Pancreas (tissue), 10 donors: ENCODE data around the gene WDR38. TPM values are rescaled to one million over a fixed set of nuclear protein-coding genes. Genes with fewer than 3 reads are reported as not detected.
A peak's percentile ranks its signal among the peaks of the same experiment; 100 is the strongest.

Source experiments
- ATAC-seq, 4 donors: fragments of 200-7000 bp; cut with Tn5 transposase; one replicate each; pipeline versions ENCODE4 v1.8.0 to v1.9.1; 2020; ENCODE audit warnings: mild to moderate bottlenecking in 4 of 4, moderate library complexity in 4 of 4
- DNase-seq, 6 donors: peaks; one replicate each; pipeline ENCODE4 v3.0.0-alpha.2; 2020
- FAIRE-seq: peaks from 2 replicates; lab custom pipeline; 2012; peaks lifted over from hg19 to GRCh38; lab: Jason Lieb, UNC
- H3K27ac ChIP-seq, 4 donors: fragments of 200-600 bp; sonication (generic); 1 replicate in 3 of 4; 2 replicates in 1 of 4; pipeline versions ENCODE4 v1.5.0 to v1.8.0; 2020
- H3K27me3 ChIP-seq, 4 donors: fragments of 200-600 bp; one replicate each; pipeline ENCODE4 v1.8.0; 2021
- H3K36me3 ChIP-seq, 3 donors: fragments of 200-600 bp; sonication (generic) in 1 of 3; one replicate each; pipeline versions ENCODE4 v1.5.0 to v1.8.0; 2020 to 2021
- H3K4me1 ChIP-seq, 3 donors: fragments of 200-600 bp; one replicate each; pipeline ENCODE4 v1.8.0; 2021
- H3K4me3 ChIP-seq, 4 donors: fragments of 200-600 bp; sonication (generic) in 2 of 4; one replicate each; pipeline versions ENCODE4 v1.5.0 to v1.8.0; 2020 to 2021
- H3K9me3 ChIP-seq, 4 donors: fragments of 200-600 bp; one replicate each; pipeline ENCODE4 v1.8.0; 2021
- WGBS, 2 donors: extraction: QIAGEN DNeasy Blood & Tissue Kit; methylation state at CpG; one replicate each; pipeline ENCODE4 v1.1.7; 2013; 5-methylcytosine and 5-hydroxymethylcytosine counted together
- intact Hi-C, 3 donors: fragments of 100-400 bp; cut with DNase I; formaldehyde crosslinking; loops; one replicate each; pipeline versions ENCODE4 v1.11.1 to v1.14.2; 2022
- polyA plus RNA-seq, 2 donors: library from polyadenylated mRNA; stranded (reverse); fragments of 200-250 nt; gene quantifications; one replicate each; pipeline ENCODE4 v1.2.3, GENCODE V29; 2013
- total RNA-seq, 6 donors: library from RNA; stranded (reverse); fragmentation: NEBNext Ultra II Directional in 4 of 6; extraction: Animal tissue kit (Norgen Biotek cat#: 25700) in 4 of 6; gene quantifications; one replicate each; pipeline versions ENCODE4 v1.2.1 to v1.2.4, GENCODE V29; 2021 to 2023
- TF ChIP-seq, protein P1 (sequence below), 4 donors: fragments of 200-600 bp; sonication (generic) in 3 of 4; IDR thresholded peaks; one replicate each; pipeline versions ENCODE4 v1.5.0 to v1.8.0; 2021; ENCODE audit warnings: antibody characterized with exemption in 4 of 4
- donor health status: healthy with polysubstance abuse.
- donor health status: DM: no; HTN: no; CAD: no; lungs with moderate emphysema.
- donor health status: DM: no; HTN: no; CAD: no.
- donor health status: control.
- donor health status: control.
- donor health status: Bipolar disorder and iron deficiency.
- donor health status: DM: yes; HTN: yes; CAD: no.
- donor health status: DM: no; HTN: no; CAD: no.
- donor health status: DM: no; HTN: no; CAD: no.
- donor health status: DM: yes; HTN: yes; CAD: no.

WDR38 gene
- total and polyA plus RNA-seq, 8 donors: 0.13 TPM; not detected in 7

DNA sequence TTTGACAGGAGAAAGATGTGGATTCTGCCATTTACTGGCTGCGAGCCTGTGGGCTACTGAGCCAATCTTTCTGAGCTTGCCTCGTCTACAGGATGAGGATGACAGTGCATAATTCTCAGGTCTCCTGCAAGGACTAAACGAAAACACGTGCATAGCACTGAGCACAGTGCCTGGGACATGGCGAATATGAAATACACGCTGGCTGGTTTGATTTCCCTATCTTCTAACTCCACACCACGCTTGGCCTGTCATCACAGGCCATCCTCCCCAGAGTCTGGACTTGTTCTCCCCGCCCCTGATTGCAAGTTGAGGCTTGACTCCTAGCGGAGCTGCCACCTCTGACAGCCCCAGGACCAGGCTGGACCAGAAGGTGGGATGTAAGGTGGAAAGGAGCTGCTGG lies 46.6 kb downstream of the WDR38 start:
- WGBS, 2 donors: 94 to 97% methylated on average over 9 of the region's 9 CpGs
- TF ChIP-seq, protein P1, sequence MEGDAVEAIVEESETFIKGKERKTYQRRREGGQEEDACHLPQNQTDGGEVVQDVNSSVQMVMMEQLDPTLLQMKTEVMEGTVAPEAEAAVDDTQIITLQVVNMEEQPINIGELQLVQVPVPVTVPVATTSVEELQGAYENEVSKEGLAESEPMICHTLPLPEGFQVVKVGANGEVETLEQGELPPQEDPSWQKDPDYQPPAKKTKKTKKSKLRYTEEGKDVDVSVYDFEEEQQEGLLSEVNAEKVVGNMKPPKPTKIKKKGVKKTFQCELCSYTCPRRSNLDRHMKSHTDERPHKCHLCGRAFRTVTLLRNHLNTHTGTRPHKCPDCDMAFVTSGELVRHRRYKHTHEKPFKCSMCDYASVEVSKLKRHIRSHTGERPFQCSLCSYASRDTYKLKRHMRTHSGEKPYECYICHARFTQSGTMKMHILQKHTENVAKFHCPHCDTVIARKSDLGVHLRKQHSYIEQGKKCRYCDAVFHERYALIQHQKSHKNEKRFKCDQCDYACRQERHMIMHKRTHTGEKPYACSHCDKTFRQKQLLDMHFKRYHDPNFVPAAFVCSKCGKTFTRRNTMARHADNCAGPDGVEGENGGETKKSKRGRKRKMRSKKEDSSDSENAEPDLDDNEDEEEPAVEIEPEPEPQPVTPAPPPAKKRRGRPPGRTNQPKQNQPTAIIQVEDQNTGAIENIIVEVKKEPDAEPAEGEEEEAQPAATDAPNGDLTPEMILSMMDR (IDR thresholded peaks at IDR 0.05): no peak
- no peak overlapping the region for H3K4me3 ChIP-seq
- no peaks in the 10 kb centered on the region for H3K27me3 ChIP-seq
- intact Hi-C loops: no loop called here
- H3K27ac ChIP-seq: no peak overlapping the region
- ATAC-seq: no peak
- no peaks in the 10 kb centered on the region for H3K4me1 ChIP-seq
- FAIRE-seq: no peak
- DNase-seq: no peak
- H3K9me3 ChIP-seq: no peaks in the 10 kb centered on the region
- peaks cover 0 to 34% (median 18%) of the 10 kb centered on the region in 3 donors for H3K36me3 ChIP-seq

DNA sequence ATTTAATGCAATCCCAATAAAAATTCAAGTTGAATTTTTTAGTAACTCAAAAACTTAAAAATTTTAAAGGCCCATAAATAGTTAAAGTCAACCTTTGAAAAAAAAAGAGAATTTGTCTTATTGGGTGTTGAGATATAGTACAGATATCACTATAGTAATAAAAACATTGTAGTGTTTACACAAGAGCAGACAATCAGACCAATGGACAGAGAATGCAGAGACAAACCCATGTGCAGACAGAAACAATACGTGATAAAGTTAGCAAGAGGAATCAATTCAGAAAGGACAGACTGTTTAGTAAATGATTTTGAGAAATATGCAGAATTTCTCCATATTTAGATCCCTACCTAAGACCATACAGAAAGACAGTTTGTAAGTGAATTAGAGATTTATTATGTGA lies 53.7 kb downstream of the WDR38 start:
- DNase-seq: no peak
- intact Hi-C loops: no loop called here
- Histone ChIP-seq H3K4me1 (peaks cover 0 to 17% (median 3%) of the 10 kb centered on the region in 3 donors), H3K4me3 (no peak overlapping the region), H3K27me3 (no peaks in the 10 kb centered on the region), H3K27ac (no peak overlapping the region), H3K9me3 (no peaks in the 10 kb centered on the region), H3K36me3 (peaks cover 0 to 11% (median under 1%) of the 10 kb centered on the region in 3 donors)
- TF ChIP-seq, protein P1 (IDR thresholded peaks at IDR 0.05): no peak
- 26 to 34% methylated on average over 1 of the region's 1 CpG for WGBS, 2 donors
- peak in 2 of 4 donors; percentile 57 to 58 for ATAC-seq
- FAIRE-seq: peak; percentile 47

Other genes starting within 250 kb of the WDR38 start
- gene NR6A1, start 82.1 kb upstream of the WDR38 start, total RNA-seq: 1 to 10 TPM; 2.1 to 3.9 (median 2.5) TPM
- gene NR6A1, start 82.1 kb upstream of the WDR38 start, polyA plus RNA-seq: 1 to 10 TPM; 3.0 to 3.1 TPM
- 1 to 10 TPM; 3.0 to 8.6 (median 6.5) TPM for gene OLFML2A, start 76.3 kb upstream of the WDR38 start, total RNA-seq
- 1 to 10 TPM in 1 of 2 donors, under 1 TPM in 1; 0.95 to 2.3 TPM for gene OLFML2A, start 76.3 kb upstream of the WDR38 start, polyA plus RNA-seq
- 1,000 to 10,000 TPM in 2 of 6 donors, 100 to 1,000 TPM in 4; 711 to 1,181 (median 872) TPM for gene RPL35, start 8.5 kb downstream of the WDR38 start, total RNA-seq
- 1,000 to 10,000 TPM; 2,170 to 3,795 TPM for gene RPL35, start 8.5 kb downstream of the WDR38 start, polyA plus RNA-seq
- gene ARPC5L, start 8.7 kb downstream of the WDR38 start, total RNA-seq: 10 to 100 TPM in 4 of 6 donors, 1 to 10 TPM in 2; 7.0 to 14.9 (median 10.4) TPM
- 10 to 100 TPM; 13.7 to 24.4 TPM for gene ARPC5L, start 8.7 kb downstream of the WDR38 start, polyA plus RNA-seq
- gene GOLGA1, start 87.6 kb downstream of the WDR38 start, total RNA-seq: 10 to 100 TPM in 5 of 6 donors, 1 to 10 TPM in 1; 9.8 to 14.7 (median 11.1) TPM
- gene GOLGA1, start 87.6 kb downstream of the WDR38 start, polyA plus RNA-seq: 10 to 100 TPM in 1 of 2 donors, 1 to 10 TPM in 1; 9.0 to 10.1 TPM